ENCODE results near the gene LRTM1.

Gene LRTM1

DNA sequence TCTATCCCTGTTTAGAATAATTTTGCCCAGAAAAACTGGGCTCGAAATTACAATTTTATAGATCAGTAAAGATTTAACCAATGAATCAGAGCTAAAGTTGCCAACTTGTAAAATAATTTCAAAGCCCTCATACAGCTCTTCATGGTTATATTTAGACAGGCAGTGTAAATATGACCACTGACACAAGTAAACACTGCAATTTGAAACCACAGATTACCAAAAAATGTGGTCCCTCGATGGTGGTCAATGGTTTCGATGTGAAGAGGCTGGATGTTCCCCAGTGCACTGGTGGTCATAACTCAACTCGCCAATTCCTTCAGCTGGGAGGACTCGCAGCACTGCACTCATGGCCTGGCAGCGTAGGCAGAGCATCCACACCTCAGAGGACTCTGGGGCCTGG lies 28.6 kb downstream of the LRTM1 start:
- no peak for FAIRE-seq
- DNase-seq (ENCODE audit: insufficient read length, low spot score): no peak

GRCh38 chr3:54897028-54897711 lies 30.7 kb downstream of the LRTM1 start:
- FAIRE-seq (no peak), DNase-seq (ENCODE audit: insufficient read length, low spot score) (no peak)

- no peak for FAIRE-seq
- no peak for DNase-seq (ENCODE audit: insufficient read length, low spot score)
Measured at GRCh38 chr3:54895613-54896012, 32.2 kb downstream of the LRTM1 start.

GRCh38 chr3:54892168-54892567 lies 35.7 kb downstream of the LRTM1 start:
- FAIRE-seq: no peak
- no peak for DNase-seq (ENCODE audit: insufficient read length, low spot score)

- DNase-seq (ENCODE audit: insufficient read length, low spot score): no peak
- FAIRE-seq: no peak
Measured at GRCh38 chr3:54891540-54891897, 36.3 kb downstream of the LRTM1 start.

DNA sequence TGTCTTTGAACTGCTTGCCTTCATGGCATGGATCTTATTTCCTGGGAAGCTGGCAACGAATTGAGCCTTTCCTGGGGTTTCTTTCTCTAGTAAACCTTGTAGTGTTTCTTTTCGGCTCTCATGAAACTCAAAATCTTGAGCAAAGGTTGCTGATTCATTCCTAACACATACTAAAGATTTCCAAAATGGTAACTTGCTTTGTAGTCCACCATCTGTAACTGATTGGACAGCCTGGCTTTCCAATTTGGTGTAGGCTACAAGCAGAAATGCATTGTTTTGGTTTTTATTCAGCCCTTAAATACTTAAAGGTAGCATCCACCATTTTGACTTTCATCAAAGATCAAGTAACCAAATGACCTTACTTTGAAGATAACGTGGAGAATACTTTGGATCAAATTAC lies 38.1 kb downstream of the LRTM1 start:
- DNase-seq (ENCODE audit: insufficient read length, low spot score) (no peak), FAIRE-seq (no peak)

GRCh38 chr3:54888873-54889272 lies 39.0 kb downstream of the LRTM1 start:
- FAIRE-seq: no peak
- DNase-seq (ENCODE audit: insufficient read length, low spot score): no peak

GRCh38 chr3:54888162-54888561 lies 39.7 kb downstream of the LRTM1 start:
- FAIRE-seq (no peak), DNase-seq (ENCODE audit: insufficient read length, low spot score) (no peak)

GRCh38 chr3:54882129-54882833 lies 45.6 kb downstream of the LRTM1 start:
- no peak for FAIRE-seq
- DNase-seq (ENCODE audit: insufficient read length, low spot score): no peak

- DNase-seq (ENCODE audit: insufficient read length, low spot score) (no peak), FAIRE-seq (no peak)
Measured at GRCh38 chr3:54878145-54878544, 49.7 kb downstream of the LRTM1 start.

GRCh38 chr3:54877730-54878129 lies 50.1 kb downstream of the LRTM1 start:
- FAIRE-seq (no peak), DNase-seq (ENCODE audit: insufficient read length, low spot score) (no peak)

DNA sequence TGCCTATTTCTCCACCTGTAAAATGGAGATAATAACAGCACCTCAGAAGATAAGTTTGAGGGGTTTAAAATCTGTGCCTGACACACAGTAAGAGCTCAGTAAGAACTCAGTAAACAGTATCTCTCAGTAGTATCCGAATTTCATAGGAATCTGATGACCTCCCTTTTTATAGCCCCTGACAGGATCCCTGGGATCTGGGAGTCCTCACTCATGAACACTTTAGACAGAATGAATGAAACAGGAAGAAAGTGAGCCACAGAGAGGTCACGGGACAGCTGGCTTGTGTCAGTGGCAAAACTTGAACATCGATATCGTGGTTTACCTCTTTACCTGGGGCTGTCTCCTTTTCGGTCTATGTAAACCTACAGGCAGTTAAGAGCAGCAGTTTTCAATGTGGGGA lies 51.2 kb downstream of the LRTM1 start:
- DNase-seq (ENCODE audit: insufficient read length, low spot score) (no peak), FAIRE-seq (no peak)

- DNase-seq (ENCODE audit: insufficient read length, low spot score): no peak
Measured at GRCh38 chr3:54875596-54876268, 52.1 kb downstream of the LRTM1 start.

GRCh38 chr3:54874816-54875556 lies 52.9 kb downstream of the LRTM1 start:
- DNase-seq (ENCODE audit: insufficient read length, low spot score): no peak

More at GRCh38 chr3:54875596-54876268, 52.1 kb downstream of the LRTM1 start:
- FAIRE-seq: no peak

GRCh38 chr3:54873059-54874010 lies 54.5 kb downstream of the LRTM1 start:
- DNase-seq (ENCODE audit: insufficient read length, low spot score): no peak
- FAIRE-seq: no peak

More at GRCh38 chr3:54874816-54875556, 52.9 kb downstream of the LRTM1 start:
- FAIRE-seq: no peak

GRCh38 chr3:54871867-54872266 lies 56.0 kb downstream of the LRTM1 start:
- DNase-seq (ENCODE audit: insufficient read length, low spot score): no peak
- no peak for FAIRE-seq

- FAIRE-seq (no peak), DNase-seq (ENCODE audit: insufficient read length, low spot score) (no peak)
Measured at GRCh38 chr3:54870423-54870822, 57.4 kb downstream of the LRTM1 start.
